ENCODE measurements around the gene CNTNAP2.
"Not testable (repeated sequence)": the region's sequence is repeated elsewhere in the genome, so short reads cannot be mapped to it uniquely, and the experiment has no call there.

CNTNAP2 gene

GRCh38 chr7:148299350-148300276 is 2183.0 kb downstream of the CNTNAP2 start:
- no peak for DNase-seq

- not testable (repeated sequence) for DNase-seq
Observed at GRCh38 chr7:148302436-148302835, 2185.8 kb downstream of the CNTNAP2 start.

GRCh38 chr7:148303295-148304082 is 2186.9 kb downstream of the CNTNAP2 start:
- no peak for DNase-seq

GRCh38 chr7:148304083-148304335 is 2187.4 kb downstream of the CNTNAP2 start:
- no peak for DNase-seq

GRCh38 chr7:148304456-148304855 is 2187.9 kb downstream of the CNTNAP2 start:
- no peak for DNase-seq

GRCh38 chr7:148306759-148307158 is 2190.2 kb downstream of the CNTNAP2 start:
- no peak for DNase-seq

GRCh38 chr7:148318102-148318811 is 2201.7 kb downstream of the CNTNAP2 start:
- no peak for DNase-seq

- no peak for DNase-seq
Observed at GRCh38 chr7:148318838-148319237, 2202.2 kb downstream of the CNTNAP2 start.

GRCh38 chr7:148319316-148319808 is 2202.8 kb downstream of the CNTNAP2 start:
- DNase-seq, result no peak

- DNase-seq, result no peak
Observed at GRCh38 chr7:148325208-148325607, 2208.6 kb downstream of the CNTNAP2 start.

GRCh38 chr7:148327379-148327778 is 2210.8 kb downstream of the CNTNAP2 start:
- no peak for DNase-seq

- DNase-seq, result no peak
Observed at GRCh38 chr7:148328906-148329305, 2212.3 kb downstream of the CNTNAP2 start.

GRCh38 chr7:148330124-148330818 is 2213.7 kb downstream of the CNTNAP2 start:
- DNase-seq, result no peak

GRCh38 chr7:148330822-148331221 is 2214.2 kb downstream of the CNTNAP2 start:
- DNase-seq, result no peak

- DNase-seq, result not testable (repeated sequence)
Observed at GRCh38 chr7:148331456-148331855, 2214.9 kb downstream of the CNTNAP2 start.

- DNase-seq, result no peak
Observed at GRCh38 chr7:148332191-148333186, 2215.9 kb downstream of the CNTNAP2 start.

GRCh38 chr7:148334441-148334956 is 2217.9 kb downstream of the CNTNAP2 start:
- DNase-seq, result no peak

GRCh38 chr7:148334959-148335577 is 2218.5 kb downstream of the CNTNAP2 start:
- DNase-seq, result no peak

GRCh38 chr7:148335790-148336189 is 2219.2 kb downstream of the CNTNAP2 start:
- no peak for DNase-seq

GRCh38 chr7:148336411-148336810 is 2219.8 kb downstream of the CNTNAP2 start:
- DNase-seq, result no peak
